ENCODE measurements around the gene SBF2. TPM values are rescaled to one million over a fixed set of nuclear protein-coding genes. Genes with fewer than 3 reads are reported as not detected.

The SBF2 gene
- polyA plus RNA-seq, 3 donors: 47.2 to 63.1 (median 53.7) TPM

DNA sequence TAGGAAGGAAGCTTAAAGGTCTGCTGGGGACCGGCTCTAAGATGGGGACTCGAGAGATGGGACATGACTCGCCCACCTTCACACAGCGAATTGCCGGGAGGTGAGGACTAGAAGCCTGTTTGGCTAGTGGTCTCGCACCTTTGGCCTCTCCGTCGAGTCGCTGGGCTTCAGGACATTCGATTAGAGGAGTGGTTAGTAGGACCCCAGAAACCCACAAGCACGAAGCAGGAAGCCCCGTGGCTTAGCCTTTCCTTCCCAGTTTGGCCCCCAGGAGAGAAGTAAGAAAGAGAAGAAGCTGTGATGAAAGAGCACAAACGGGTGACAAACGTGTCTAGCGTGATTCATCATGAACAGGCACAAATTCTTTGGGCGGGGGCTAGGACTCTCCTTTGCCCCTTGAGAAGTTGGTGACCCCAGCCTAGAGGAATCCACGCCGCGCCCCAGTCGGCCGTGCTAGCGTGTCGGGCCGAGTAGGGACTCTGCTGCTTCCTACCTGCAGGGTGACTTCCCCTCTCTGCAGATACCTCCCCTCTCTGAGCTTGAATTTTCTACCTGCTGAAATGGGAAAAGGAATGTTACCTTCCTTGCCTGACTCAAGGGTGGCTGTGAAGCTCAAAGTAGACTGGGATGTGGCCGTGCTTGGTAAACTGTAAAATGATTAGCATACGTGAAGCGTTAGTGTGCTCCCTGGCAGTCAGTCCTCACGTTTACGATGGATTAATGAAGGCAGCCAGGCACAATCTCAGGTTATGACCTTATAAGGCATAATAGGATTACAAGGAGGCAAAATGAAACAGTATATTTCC lies 9.7 kb upstream of the SBF2 start:
- no peak for DNase-seq

GRCh38 chr11:10302744-10303557 lies 8.9 kb upstream of the SBF2 start:
- DNase-seq: peak; percentile 67

DNA sequence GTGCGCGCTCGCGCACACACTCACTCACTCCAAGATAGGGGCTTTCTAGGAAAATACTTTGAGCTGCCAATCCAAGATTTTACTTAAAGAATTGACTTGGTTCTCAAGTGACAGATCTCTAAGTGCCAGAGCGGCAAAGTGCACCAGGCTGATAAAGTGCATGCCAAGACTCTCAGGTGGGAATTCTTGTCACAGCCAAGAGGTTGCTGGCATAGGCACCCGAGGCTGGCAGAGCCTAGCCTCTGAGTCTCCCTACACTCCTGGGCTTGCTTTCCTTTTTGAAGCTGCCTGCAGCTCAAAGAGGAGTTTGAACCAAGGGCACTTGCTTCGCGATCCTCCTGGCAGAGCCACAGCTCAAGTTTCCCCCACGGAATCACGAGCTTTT lies 8.3 kb upstream of the SBF2 start:
- peak; percentile 20 for DNase-seq

DNA sequence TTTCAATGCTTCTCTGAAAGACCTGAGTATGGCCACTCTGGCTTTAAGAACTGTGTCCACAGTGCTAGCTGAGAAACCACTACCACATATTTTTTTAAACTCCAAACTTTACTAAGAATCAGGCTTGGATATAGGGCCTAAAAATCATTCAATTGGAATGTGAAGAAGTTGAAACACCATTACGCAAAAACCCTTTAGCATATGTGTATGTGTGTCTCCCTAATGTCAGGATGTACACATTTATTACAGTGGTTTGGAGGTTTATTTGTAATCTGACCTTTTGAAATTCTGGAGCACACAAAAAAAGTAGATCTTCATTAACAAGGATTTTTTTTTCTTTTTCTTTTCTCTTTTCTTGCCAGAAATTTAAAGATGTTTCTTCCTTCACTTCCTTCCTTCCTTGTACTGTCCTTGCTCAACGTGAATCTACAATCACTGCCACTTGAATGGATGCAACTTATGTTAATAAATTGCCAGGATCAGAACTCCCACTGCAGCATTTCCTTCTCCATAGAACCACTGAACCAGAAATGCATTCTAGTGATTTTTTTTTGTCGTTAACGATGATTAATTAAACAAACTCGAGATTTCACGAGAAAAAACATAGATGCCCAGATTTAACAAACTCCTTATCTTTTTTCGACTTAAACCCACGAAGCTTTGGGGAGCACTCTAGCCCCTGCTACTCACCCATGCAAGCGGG lies 7.8 kb upstream of the SBF2 start:
- no peak for DNase-seq

GRCh38 chr11:10298342-10298741 lies 4.3 kb upstream of the SBF2 start:
- no peak for DNase-seq

- DNase-seq: no peak
Observed at GRCh38 chr11:10295064-10295901, 1.3 kb upstream of the SBF2 start.

GRCh38 chr11:10294290-10294953 lies 403 bp upstream of the SBF2 start:
- peak; percentile 82 for DNase-seq

DNA sequence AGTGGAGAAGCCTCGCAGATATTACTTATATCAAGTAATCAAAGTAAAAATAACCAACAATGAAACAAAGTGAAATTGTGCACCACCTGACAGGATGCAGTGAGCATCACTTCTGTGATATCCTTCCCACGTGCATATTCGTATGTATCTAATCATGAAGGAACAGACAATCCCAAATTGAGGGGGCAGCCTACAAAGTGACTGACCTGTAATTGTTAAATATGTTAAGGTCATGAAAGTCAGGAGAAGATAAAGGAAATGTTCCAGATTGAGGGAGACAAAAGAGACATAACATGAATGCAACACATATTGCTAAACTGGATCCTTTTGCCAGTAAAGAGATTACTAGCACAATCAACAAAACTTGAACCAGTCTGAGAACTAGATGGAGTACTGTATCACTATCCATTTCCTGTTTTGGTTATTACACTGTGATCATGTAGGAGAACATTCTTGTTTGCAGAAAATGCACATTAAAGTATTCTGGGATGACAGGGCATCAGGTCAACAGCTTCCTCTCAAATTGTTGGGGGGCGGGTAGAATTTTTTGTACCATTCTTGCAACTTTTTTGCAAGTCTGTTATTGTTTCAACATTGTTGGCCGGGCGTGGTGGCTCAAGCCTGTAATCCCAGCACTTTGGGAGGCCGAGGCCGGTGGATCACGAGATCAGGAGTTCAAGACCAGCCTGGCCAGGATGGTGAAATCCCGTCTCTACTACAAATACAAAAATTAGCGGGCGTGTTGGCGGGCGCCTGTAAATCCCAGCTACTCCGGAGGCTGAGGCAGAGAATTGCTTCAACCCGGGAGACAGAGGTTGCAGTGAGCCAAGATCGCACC lies 2.0 kb downstream of the SBF2 start:
- no peak for DNase-seq

DNA sequence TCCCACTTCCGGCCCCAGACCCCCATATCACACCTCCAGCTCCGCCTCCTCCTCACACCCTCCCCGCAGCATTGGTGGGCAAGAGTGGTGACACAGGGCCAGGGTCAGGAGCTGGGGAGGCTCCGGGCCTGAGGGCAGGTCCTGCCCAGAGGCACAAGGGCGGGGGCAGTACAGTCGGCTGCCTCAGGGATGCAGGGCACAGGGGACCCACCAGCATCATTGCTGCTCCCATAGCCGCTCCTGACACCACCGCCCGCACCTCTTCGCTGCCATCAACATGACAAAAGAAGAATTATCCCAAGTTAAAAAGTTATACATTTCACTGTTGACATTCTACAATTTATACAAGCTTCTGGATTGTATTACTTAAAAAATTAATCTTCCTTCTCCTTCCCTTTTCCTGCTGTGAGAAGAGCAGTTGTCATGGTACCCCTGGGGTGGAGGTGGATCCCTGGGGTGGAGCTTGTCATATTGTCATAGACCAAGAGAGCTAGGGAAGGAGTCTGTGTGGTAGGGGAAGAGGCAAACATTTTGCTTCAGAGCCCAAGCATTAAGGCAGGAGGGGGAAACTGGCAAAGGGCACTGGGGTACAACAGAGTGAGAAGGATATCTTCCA lies 4.1 kb downstream of the SBF2 start:
- DNase-seq: no peak

- no peak for DNase-seq
Observed at GRCh38 chr11:10288881-10289764, 4.9 kb downstream of the SBF2 start.

- DNase-seq: no peak
Observed at GRCh38 chr11:10287766-10288715, 6.0 kb downstream of the SBF2 start.

GRCh38 chr11:10287140-10287539 lies 6.9 kb downstream of the SBF2 start:
- no peak for DNase-seq

GRCh38 chr11:10285148-10285802 lies 8.7 kb downstream of the SBF2 start:
- DNase-seq: no peak

DNA sequence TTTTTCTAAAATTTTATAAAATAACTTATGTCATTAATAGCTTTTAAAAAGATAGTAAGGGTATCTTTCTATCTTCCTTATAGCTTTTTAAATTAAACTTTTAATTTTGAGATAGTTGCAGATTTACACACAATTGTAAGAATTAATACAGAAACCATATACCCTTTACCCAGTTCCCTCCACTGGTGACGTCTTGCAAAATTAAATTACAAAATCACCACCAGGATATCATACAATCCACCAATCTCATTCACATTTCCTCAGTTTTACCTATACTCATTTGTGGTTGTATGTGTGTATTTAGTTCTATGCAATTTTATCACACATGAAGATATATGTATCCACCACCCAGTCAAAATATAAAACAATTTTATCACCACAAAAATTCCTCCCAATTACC lies 10.0 kb downstream of the SBF2 start:
- DNase-seq: no peak

GRCh38 chr11:10282117-10282516 lies 11.9 kb downstream of the SBF2 start:
- no peak for DNase-seq

- DNase-seq: no peak
Observed at GRCh38 chr11:10275714-10276113, 18.3 kb downstream of the SBF2 start.

GRCh38 chr11:10274726-10275125 lies 19.3 kb downstream of the SBF2 start:
- no peak for DNase-seq
